K562 (cell line): ENCODE data around the gene ZFP30. TPM values are rescaled to one million over a fixed set of nuclear protein-coding genes. Genes with fewer than 3 reads are reported as not detected.
A peak's percentile ranks its signal among the peaks of the same experiment; 100 is the strongest.

Experiments
- ATF7 ChIP-seq: fragments of 450-650 bp; IDR thresholded peaks from 2 replicates; pipeline ENCODE4 v1.7.1; 2014; ENCODE audit warnings: mild to moderate bottlenecking, moderate library complexity
- BCOR ChIP-seq: fragments of 450-650 bp; IDR thresholded peaks from 2 replicates; pipeline ENCODE4 v1.6.1; 2016
- CBX3 ChIP-seq, 2 experiments: IDR thresholded peaks; 1 replicate in 1 of 2; 2 replicates in 1 of 2; pipeline ENCODE4 v1.6.1; 2012; ENCODE audit warnings: inconsistent platforms in 2 of 2, low read length in 2 of 2, borderline replicate concordance in 1 of 2, control low read depth in 1 of 2
- HDAC2 ChIP-seq: fragments of 450-650 bp; IDR thresholded peaks from 2 replicates; pipeline ENCODE4 v1.6.1; 2016; ENCODE audit warnings: mild to moderate bottlenecking
- HMG20A ChIP-seq: fragments of 450-650 bp; formaldehyde crosslinking; conservative IDR thresholded peaks from 2 replicates; pipeline ENCODE4 v1.4.0; 2020; ENCODE audit warnings: mild to moderate bottlenecking, mixed read lengths
- JUND ChIP-seq, 2 experiments: IDR thresholded peaks; 2 replicates in 1 of 2; 3 replicates in 1 of 2; pipeline ENCODE4 v1.6.1; 2011; ENCODE audit warnings: borderline replicate concordance in 2 of 2, low read depth in 2 of 2, low read length in 2 of 2, improper control_type of control experiment in 1 of 2, missing biosample characterization in 1 of 2, missing genetic modification characterization in 1 of 2, missing genetic modification reagents in 1 of 2
- PML ChIP-seq: IDR thresholded peaks from 2 replicates; pipeline ENCODE4 v1.6.1; 2012; ENCODE audit warnings: low read length, inconsistent platforms
- PRDM10 ChIP-seq: fragments of 450-650 bp; IDR thresholded peaks from 2 replicates; pipeline ENCODE4 v1.6.1; 2018; ENCODE audit not compliant: partially characterized antibody
- SMAD2 ChIP-seq: fragments of 150-350 bp; IDR thresholded peaks from 2 replicates; pipeline ENCODE4 v1.6.1; 2014; ENCODE audit warnings: low read depth, mild to moderate bottlenecking, low read length
- SMARCC2 ChIP-seq: fragments of 450-650 bp; IDR thresholded peaks from 2 replicates; pipeline ENCODE4 v1.6.1; 2017; ENCODE audit warnings: antibody characterized with exemption, moderate library complexity, mild to moderate bottlenecking, low read depth
- TOE1 ChIP-seq, 2 experiments: fragments of 450-650 bp in 1 of 2; sonication (generic) in 1 of 2; formaldehyde crosslinking in 1 of 2; IDR thresholded peaks; 2 replicates each; pipeline versions ENCODE4 v1.7.1 to v1.8.0; 2016 to 2022; ENCODE audit warnings: borderline replicate concordance in 2 of 2, mild to moderate bottlenecking in 2 of 2, antibody characterized with exemption in 1 of 2, inconsistent platforms in 1 of 2, low read depth in 1 of 2, missing genetic modification reagents in 1 of 2, moderate library complexity in 1 of 2
- ZEB2 ChIP-seq: fragments of 450-650 bp; IDR thresholded peaks from 2 replicates; pipeline ENCODE4 v1.6.1; 2016
- ZNF143 ChIP-seq: sonication (generic); formaldehyde crosslinking; IDR thresholded peaks from 2 replicates; pipeline ENCODE4 v1.9.0; 2022; ENCODE audit warnings: mild to moderate bottlenecking, missing genetic modification reagents
- ZNF316 ChIP-seq: fragments of 450-650 bp; IDR thresholded peaks from 2 replicates; pipeline ENCODE4 v1.6.1; 2016
- ZNF431 ChIP-seq: sonication (generic); formaldehyde crosslinking; IDR thresholded peaks from 2 replicates; pipeline ENCODE4 v1.8.0; 2022; ENCODE audit warnings: mild to moderate bottlenecking, missing genetic modification reagents
- ZNF778 ChIP-seq: fragments of 450-650 bp; formaldehyde crosslinking; IDR thresholded peaks from 2 replicates; pipeline ENCODE4 v1.4.0; 2020; ENCODE audit warnings: mild to moderate bottlenecking, moderate library complexity
- polyA plus RNA-seq, 8 experiments: library from polyadenylated mRNA; depleted of rRNA in 4 of 8; stranded (reverse) in 5 of 8; unstranded in 3 of 8; fragments of >200 nt; fragmentation: Nextera tagmentation in 2 of 8; fragmentation: Illumina TruSeq in 1 of 8; extraction: Ambion mirVana in 2 of 8; extraction: Trizol in 1 of 8; gene quantifications; 2 replicates each; pipeline versions ENCODE4 v1.2.1 to v1.2.3, GENCODE V29; 2011 to 2014; ENCODE audit warnings: inconsistent platforms in 1 of 8, missing spikeins in 1 of 8
- total RNA-seq, 7 experiments: library from RNA; depleted of rRNA in 6 of 7; stranded (reverse); fragments of >200 nt in 6 of 7; fragmentation: Illumina TruSeq in 2 of 7; extraction: Trizol in 2 of 7; gene quantifications; 2 replicates each; pipeline versions ENCODE4 v1.2.1 to v1.2.3, GENCODE V29; 2011 to 2021; ENCODE audit warnings: low replicate concordance in 1 of 7
- TF ChIP-seq, protein P1 (sequence below): fragments of 450-650 bp; IDR thresholded peaks from 2 replicates; pipeline ENCODE4 v1.6.1; 2016
- TF ChIP-seq, protein P2 (sequence below): fragments of 250-450 bp; sonication (Bioruptor Pico); IDR thresholded peaks from 2 replicates; pipeline ENCODE4 v1.4.0; 2020; ENCODE audit warnings: mild to moderate bottlenecking
- TF ChIP-seq, protein P3 (sequence below): sonication (generic); formaldehyde crosslinking; IDR thresholded peaks from 2 replicates; pipeline ENCODE4 v1.8.0; 2022; ENCODE audit warnings: mild to moderate bottlenecking, missing genetic modification reagents

Gene ZFP30
- total and polyA plus RNA-seq, 9 of the 15 experiments (the other 6 are each of a cell fraction or from before 2014, with no cell fraction given): 1.1 to 11.3 (median 4.9) TPM

DNA sequence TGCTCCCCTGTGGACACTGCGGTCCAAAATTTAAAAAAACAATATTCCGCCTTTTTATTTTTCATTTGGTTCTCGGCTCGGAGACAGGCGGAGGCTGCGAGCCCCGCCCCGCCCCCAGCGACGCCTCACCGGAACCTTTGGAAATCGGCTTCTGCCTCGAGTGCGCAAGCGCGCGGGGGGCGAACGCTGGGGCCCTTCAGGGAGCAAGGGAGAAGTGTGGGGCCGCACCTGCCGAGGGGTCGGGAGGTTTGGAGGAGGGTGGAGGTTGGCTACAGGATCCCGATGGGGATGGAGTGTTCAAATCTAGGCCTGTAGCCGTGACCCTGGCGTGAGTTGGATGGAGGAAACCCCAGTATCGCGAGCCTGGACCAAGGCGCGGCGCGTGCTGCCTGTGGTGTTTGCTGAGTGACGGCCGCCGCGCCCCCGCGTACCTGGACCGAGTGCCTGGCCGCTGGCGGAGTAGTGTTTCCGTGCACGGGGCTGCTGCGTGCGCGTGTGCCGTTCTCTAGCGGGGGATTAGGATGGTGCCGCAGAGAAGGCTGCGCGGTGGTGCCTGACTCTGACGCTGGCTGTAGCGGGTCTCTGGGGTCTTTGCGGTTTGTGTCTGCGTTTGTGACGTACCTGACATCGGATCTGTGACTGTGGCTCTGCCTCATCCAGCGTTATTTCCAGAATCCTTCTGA lies 565 bp upstream of the ZFP30 start (continued):
- TF ChIP-seq PRDM10: no peak
- TF ChIP-seq ZEB2: peak; percentile 83
- TF ChIP-seq, protein P1, sequence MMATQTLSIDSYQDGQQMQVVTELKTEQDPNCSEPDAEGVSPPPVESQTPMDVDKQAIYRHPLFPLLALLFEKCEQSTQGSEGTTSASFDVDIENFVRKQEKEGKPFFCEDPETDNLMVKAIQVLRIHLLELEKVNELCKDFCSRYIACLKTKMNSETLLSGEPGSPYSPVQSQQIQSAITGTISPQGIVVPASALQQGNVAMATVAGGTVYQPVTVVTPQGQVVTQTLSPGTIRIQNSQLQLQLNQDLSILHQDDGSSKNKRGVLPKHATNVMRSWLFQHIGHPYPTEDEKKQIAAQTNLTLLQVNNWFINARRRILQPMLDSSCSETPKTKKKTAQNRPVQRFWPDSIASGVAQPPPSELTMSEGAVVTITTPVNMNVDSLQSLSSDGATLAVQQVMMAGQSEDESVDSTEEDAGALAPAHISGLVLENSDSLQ: peak; percentile 96
- no peak for TF ChIP-seq PML
- TF ChIP-seq ZNF431 (CRISPR knock-in tag): no peak
- TF ChIP-seq, protein P2, sequence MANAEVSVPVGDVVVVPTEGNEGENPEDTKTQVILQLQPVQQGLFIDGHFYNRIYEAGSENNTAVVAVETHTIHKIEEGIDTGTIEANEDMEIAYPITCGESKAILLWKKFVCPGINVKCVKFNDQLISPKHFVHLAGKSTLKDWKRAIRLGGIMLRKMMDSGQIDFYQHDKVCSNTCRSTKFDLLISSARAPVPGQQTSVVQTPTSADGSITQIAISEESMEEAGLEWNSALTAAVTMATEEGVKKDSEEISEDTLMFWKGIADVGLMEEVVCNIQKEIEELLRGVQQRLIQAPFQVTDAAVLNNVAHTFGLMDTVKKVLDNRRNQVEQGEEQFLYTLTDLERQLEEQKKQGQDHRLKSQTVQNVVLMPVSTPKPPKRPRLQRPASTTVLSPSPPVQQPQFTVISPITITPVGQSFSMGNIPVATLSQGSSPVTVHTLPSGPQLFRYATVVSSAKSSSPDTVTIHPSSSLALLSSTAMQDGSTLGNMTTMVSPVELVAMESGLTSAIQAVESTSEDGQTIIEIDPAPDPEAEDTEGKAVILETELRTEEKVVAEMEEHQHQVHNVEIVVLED (CRISPR knock-in tag): 0 out of 2 replicates have a peak, but pooled peaks have one; percentile 8
- no peak for TF ChIP-seq SMAD2
- TF ChIP-seq, protein P3, sequence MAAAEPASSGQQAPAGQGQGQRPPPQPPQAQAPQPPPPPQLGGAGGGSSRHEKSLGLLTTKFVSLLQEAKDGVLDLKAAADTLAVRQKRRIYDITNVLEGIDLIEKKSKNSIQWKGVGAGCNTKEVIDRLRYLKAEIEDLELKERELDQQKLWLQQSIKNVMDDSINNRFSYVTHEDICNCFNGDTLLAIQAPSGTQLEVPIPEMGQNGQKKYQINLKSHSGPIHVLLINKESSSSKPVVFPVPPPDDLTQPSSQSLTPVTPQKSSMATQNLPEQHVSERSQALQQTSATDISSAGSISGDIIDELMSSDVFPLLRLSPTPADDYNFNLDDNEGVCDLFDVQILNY (CRISPR knock-in tag): no peak
- no peak for TF ChIP-seq HMG20A (CRISPR knock-in tag)
- TF ChIP-seq JUND (IDR thresholded peaks at IDR 0.05; ENCODE audit: borderline replicate concordance, low read depth, low read length): no peak
- TF ChIP-seq JUND (tag; IDR thresholded peaks at IDR 0.05; ENCODE audit: borderline replicate concordance, low read depth, low read length): peak; percentile 29; the same call in 1 of the 3 replicates
- TF ChIP-seq SMARCC2: no peak
- TF ChIP-seq HDAC2: peak; percentile 60; the same call in 1 of the 2 replicates
- TF ChIP-seq CBX3 (IDR thresholded peaks at IDR 0.05; ENCODE audit: borderline replicate concordance in 1 of 2, low read length in 2 of 2): peak in 1 of 2 experiments; percentile 86; a peak in 1 of 3 replicates
- TF ChIP-seq BCOR: peak; percentile 75; the same call in 1 of the 2 replicates
- peak; percentile 99 for TF ChIP-seq ZNF316
- no peak for TF ChIP-seq ZNF143 (CRISPR knock-in tag)
- TF ChIP-seq ZNF778 (CRISPR knock-in tag): no peak
- peak; percentile 55; the same call in 1 of the 2 replicates for TF ChIP-seq TOE1 (IDR thresholded peaks at IDR 0.05; ENCODE audit: borderline replicate concordance)
- TF ChIP-seq TOE1 (CRISPR knock-in tag; IDR thresholded peaks at IDR 0.05; ENCODE audit: borderline replicate concordance, low read depth): no peak
- TF ChIP-seq ATF7: peak; percentile 75
